ENCODE data around the gene CITED2.

The CITED2 gene

GRCh38 chr6:139398658-139399057, 24.2 kb upstream of the CITED2 start:
- no peaks in the 10 kb centered on the region for H3K36me3 ChIP-seq
- H3K27me3 ChIP-seq: no peaks in the 10 kb centered on the region

GRCh38 chr6:139395891-139396301, 21.4 kb upstream of the CITED2 start:
- Histone ChIP-seq H3K9me3 (no peaks in the 10 kb centered on the region), H3K4me1 (no peaks in the 10 kb centered on the region), H3K4me3 (ENCODE audit: low read depth, low read length) (no peak overlapping the region), H3K36me3 (no peaks in the 10 kb centered on the region), H3K27me3 (no peaks in the 10 kb centered on the region)
- no peak for DNase-seq
- no peak for TF ChIP-seq CTCF (IDR thresholded peaks at IDR 0.05; ENCODE audit: low read depth, low read length)

More at GRCh38 chr6:139398658-139399057, 24.2 kb upstream of the CITED2 start:
- H3K9me3 ChIP-seq: no peaks in the 10 kb centered on the region
- no peaks in the 10 kb centered on the region for H3K4me1 ChIP-seq
- TF ChIP-seq CTCF (IDR thresholded peaks at IDR 0.05; ENCODE audit: low read depth, low read length): no peak
- no peak overlapping the region for H3K4me3 ChIP-seq (ENCODE audit: low read depth, low read length)
- DNase-seq: no peak

GRCh38 chr6:139395371-139395770, 20.9 kb upstream of the CITED2 start:
- Histone ChIP-seq H3K36me3 (no peaks in the 10 kb centered on the region), H3K27me3 (no peaks in the 10 kb centered on the region), H3K4me1 (no peaks in the 10 kb centered on the region), H3K9me3 (no peaks in the 10 kb centered on the region), H3K4me3 (ENCODE audit: low read depth, low read length) (no peak overlapping the region)
- DNase-seq: no peak
- TF ChIP-seq CTCF (IDR thresholded peaks at IDR 0.05; ENCODE audit: low read depth, low read length): no peak

- H3K27me3 ChIP-seq: no peaks in the 10 kb centered on the region
- no peak overlapping the region for H3K4me3 ChIP-seq (ENCODE audit: low read depth, low read length)
- H3K9me3 ChIP-seq: no peaks in the 10 kb centered on the region
- no peaks in the 10 kb centered on the region for H3K36me3 ChIP-seq
- H3K4me1 ChIP-seq: no peaks in the 10 kb centered on the region
- no peak for TF ChIP-seq CTCF (IDR thresholded peaks at IDR 0.05; ENCODE audit: low read depth, low read length)
- no peak for DNase-seq
Measured at GRCh38 chr6:139394027-139394649, 19.7 kb upstream of the CITED2 start.

GRCh38 chr6:139392794-139393193, 18.3 kb upstream of the CITED2 start:
- DNase-seq: no peak
- no peak for TF ChIP-seq CTCF (IDR thresholded peaks at IDR 0.05; ENCODE audit: low read depth, low read length)
- no peaks in the 10 kb centered on the region for H3K36me3 ChIP-seq
- no peak overlapping the region for H3K4me3 ChIP-seq (ENCODE audit: low read depth, low read length)
- no peaks in the 10 kb centered on the region for H3K9me3 ChIP-seq
- H3K4me1 ChIP-seq: no peaks in the 10 kb centered on the region
- H3K27me3 ChIP-seq: no peaks in the 10 kb centered on the region

- no peak for TF ChIP-seq CTCF (IDR thresholded peaks at IDR 0.05; ENCODE audit: low read depth, low read length)
- no peak overlapping the region for H3K4me3 ChIP-seq (ENCODE audit: low read depth, low read length)
- no peaks in the 10 kb centered on the region for H3K27me3 ChIP-seq
- no peaks in the 10 kb centered on the region for H3K4me1 ChIP-seq
- no peaks in the 10 kb centered on the region for H3K36me3 ChIP-seq
- DNase-seq: no peak
- no peaks in the 10 kb centered on the region for H3K9me3 ChIP-seq
Measured at GRCh38 chr6:139391709-139392108, 17.3 kb upstream of the CITED2 start.

All from BE2C (cell line).